ENCODE measurements around the gene BPIFB3.

The BPIFB3 gene

GRCh38 chr20:33053291-33054106 lies at the start of gene BPIFB3:
Gene BPIFB3, plus strand, starts transcription at chr20:33053903. Its CDS starts 1,533 bp downstream, at chr20:33055436.
- DNase-seq (ENCODE audit: low read depth), result no peak

DNA sequence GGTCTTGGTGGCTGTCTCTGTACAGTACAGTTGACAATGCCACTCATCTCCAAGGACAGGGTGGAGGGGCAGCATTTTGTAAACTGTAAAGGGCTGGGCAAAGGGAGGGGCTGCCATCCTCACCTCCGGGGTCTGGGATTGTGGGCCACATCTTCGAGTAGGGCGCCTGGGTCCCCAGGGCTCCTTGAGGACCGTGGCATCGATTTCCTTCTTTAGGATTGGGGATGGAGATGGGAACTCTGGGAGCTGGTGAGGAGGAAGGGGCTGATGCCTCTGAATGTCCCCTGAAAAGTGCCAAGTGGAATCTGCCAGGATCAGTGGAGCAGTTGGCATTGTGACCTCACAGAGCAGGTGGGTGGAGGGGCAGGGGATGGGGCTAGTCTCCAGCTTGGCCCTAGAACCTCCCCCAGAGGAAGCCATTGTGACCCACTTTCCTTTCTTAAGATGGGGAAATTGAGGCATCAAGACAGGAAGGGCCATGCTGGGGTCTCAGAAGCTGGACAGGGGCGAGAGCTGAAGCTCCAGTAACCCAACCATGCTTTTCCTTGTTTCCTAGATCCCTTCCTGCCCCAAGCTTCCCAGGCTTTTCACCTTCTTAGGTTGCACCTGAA lies 49.5 kb upstream of the BPIFB3 start, which contains the start of gene SUN5:
TSS of gene SUN5 (minus strand) at position 293 of the 611 bp plus-strand sequence. CDS start at position 200, 93 bp downstream.
- DNase-seq (ENCODE audit: low read depth), result no peak

DNA sequence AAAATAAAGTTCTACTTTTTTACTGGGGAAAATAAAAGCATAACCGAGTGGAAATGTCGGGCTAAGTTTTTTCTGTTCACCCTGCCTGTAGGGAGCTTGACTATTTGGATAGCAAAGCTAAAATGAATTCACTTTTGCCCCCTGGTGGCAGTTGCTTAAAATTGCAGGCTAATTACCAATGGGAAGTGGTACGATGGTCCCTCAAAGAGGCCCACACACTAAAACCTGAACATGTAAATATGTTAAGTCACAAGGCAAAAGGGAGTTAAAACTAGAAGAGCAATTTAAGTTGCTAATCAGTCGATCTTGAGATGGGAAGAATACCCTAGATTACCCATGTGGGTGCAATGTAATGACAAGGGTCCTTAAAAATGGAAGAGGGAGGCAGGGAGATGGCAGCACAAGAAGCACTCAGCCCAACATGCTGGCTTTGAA lies 48.6 kb upstream of the BPIFB3 start:
- DNase-seq (ENCODE audit: low read depth), result no peak

DNA sequence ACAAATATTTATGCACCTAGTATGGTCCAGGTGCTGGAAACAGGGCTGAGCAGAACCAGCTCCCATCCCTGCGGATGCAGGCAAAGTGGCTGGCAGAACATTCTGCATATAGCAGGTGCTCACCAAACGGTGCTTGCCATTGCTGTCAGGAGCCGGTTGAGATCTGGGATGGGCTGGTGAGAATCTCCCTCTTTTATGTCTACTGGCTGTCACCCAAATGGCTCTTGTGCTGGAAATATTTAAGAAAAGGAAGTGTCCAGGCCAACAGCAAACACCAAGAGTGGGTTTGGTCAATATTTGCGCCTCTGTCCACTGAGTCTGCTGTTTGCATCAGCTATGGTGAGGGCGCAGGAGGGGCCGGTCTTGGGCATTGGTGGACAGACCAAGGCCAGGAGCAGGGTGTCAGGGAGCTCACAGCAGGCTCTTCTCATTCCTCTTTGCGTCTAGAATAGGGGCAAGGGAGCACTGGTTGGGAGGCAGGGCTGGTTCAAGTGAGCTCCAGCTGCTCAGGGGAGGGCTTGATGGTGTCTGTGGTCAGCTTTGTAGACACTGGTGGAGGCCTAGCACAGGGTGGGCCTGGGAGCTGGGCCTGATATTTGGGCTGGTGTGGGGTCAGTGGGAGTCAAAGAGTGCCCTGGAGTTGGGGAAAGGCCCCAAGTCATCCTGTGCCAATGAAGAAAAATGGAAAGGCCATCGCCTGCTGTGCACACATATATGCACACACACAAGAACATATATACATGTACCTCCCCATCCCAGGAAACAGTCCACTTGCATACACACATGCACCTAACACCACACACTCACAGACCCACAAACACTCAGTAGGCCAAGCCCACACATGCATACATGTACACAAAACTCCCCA lies 47.6 kb upstream of the BPIFB3 start:
- DNase-seq (ENCODE audit: low read depth), result no peak

- no peak for DNase-seq (ENCODE audit: low read depth)
Observed at GRCh38 chr20:33006776-33007375, 46.8 kb upstream of the BPIFB3 start.

DNA sequence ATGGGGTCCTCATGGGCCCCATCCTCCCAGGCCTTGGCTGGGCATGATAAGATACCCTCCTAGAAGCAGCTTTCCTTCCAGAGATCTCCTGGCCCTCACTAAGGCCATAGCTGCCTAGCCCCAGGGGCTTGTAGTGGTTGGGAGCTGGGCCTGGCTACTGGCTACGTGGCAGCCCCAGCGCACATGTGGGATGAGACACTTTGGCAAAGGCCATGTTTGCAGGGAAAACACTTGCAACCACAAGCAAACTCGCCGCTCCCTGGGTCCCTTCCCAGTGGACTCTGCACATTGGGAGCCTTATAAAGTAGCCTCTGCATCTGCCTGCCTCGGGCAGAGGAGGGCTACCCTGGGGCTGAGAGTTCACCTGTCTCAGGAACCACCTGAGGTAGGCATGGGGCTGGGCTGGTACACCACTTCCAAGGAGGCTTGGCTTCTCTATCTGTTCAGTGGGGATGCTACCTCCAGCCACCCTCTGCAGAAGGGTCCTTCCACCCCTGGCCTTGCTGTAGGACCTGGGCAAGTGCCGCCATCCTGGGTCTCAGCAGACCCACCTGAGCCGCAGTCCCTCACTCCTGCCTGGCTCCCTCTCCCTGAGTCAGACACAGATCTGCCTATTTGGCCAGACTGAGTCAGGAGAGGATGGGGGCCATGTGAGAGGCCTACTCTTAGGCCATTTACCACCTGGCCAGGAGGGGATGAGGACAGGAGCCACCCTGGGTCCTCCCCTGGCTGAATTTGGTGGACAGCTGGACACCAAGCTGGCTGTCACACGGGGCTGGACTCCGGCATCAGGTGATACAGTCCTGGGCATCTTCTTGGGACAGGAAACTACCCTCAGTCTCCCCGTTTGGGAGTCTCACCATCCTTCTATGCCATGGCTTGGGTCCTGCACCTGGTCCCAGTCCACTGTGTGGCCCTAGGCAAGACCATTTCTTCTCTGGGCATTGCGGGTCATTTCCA lies 46.0 kb upstream of the BPIFB3 start, which contains the start of gene BPIFB2:
TSS of gene BPIFB2 (plus strand) at position 329 of the 960 bp plus-strand sequence. CDS start 871 bp downstream, outside the sequence.
- no peak for DNase-seq (ENCODE audit: low read depth)

- DNase-seq (ENCODE audit: low read depth), result no peak
Observed at GRCh38 chr20:33008336-33009213, 45.1 kb upstream of the BPIFB3 start.

DNA sequence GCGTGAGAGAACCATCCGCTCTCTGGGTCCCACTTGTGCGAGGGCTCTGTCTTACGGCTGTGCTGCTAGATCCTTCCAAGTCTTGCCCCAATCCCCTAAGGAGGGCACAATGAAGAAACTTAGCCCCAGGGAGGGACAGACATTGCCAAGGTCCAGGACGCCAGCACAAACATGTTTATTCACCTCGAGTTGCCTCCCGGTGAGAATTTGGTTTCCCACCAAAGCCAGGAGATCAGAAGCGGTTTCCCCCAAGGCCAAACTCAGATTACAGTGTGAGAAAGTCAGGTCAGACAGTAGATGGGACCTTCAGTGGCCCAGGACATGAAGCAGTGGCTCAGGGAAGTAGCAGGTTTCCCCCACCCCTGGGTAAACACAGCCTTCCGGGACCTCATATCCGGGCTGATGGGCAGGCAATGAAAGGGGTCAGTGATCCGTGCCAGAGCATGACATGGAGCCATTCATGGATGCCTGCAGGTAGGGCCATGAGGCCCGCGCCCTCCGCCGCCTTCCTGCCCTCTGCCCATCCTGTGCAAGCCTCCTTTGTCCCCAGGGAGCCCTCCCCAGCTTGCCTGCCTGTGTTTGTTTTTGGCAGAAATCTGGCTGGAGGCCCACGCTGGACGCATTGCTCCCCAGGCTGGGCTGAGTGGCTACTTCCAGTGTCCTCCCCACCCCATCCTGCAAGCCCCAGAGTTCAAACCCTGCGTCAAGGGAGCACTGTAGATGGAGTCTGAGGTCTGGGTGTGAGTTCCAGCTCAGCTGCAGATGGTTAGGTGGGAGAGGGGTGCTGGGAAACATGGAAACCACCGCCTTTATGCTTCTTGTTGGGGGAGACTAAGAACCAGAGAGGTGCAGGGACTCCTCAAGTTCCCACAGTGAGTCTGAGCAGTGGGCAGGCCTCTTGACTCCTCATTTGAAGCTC lies 44.2 kb upstream of the BPIFB3 start:
- no peak for DNase-seq (ENCODE audit: low read depth)

- no peak for DNase-seq (ENCODE audit: low read depth)
Observed at GRCh38 chr20:33010133-33010504, 43.6 kb upstream of the BPIFB3 start.

GRCh38 chr20:33010674-33011449 lies 42.8 kb upstream of the BPIFB3 start:
- no peak for DNase-seq (ENCODE audit: low read depth)

DNA sequence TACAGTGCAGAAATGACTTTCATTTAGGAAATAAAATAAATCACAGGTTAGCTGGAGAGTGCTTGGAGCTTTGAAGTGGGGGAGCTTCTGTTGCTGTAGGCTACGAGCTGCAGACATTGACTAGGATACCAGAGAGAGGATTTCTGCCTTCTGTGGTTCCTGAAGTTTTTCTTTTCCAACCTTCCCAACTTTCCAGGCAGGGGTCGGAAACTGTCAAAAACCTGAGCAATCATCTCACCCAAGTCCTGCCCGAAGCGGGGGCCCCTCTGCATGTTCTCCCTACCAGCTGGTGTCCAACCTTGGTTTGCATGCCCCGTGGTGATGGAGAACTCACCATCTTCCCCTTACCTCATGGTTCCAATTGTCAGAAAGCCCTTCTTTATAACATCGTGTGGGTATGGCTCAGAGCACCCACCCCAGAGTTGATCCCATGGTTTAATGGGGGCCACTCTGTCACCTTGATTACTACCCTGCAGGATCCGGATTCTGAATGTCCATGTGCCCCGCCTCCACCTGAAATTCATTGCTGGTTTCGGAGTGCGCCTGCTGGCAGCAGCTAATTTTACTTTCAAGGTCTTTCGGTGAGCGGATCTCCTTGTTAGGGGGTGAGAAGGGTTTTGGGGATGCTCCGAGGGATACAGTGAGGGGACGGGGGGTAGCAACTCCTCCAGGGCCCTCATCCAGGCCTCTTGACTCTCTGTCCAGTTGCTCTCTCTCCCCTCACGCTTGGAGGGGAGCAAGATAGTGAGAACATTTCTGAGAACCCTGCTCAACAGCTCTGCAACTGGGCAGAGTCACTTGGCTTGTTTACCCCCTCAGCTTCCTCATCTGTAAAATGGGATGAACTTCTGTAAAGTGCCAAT lies 41.1 kb upstream of the BPIFB3 start:
- DNase-seq (ENCODE audit: low read depth), result no peak

- DNase-seq (ENCODE audit: low read depth), result no peak
Observed at GRCh38 chr20:33013701-33014326, 39.9 kb upstream of the BPIFB3 start.

GRCh38 chr20:33014336-33015113 lies 39.2 kb upstream of the BPIFB3 start:
- no peak for DNase-seq (ENCODE audit: low read depth)

- DNase-seq (ENCODE audit: low read depth), result no peak
Observed at GRCh38 chr20:33015114-33015484, 38.6 kb upstream of the BPIFB3 start.

DNA sequence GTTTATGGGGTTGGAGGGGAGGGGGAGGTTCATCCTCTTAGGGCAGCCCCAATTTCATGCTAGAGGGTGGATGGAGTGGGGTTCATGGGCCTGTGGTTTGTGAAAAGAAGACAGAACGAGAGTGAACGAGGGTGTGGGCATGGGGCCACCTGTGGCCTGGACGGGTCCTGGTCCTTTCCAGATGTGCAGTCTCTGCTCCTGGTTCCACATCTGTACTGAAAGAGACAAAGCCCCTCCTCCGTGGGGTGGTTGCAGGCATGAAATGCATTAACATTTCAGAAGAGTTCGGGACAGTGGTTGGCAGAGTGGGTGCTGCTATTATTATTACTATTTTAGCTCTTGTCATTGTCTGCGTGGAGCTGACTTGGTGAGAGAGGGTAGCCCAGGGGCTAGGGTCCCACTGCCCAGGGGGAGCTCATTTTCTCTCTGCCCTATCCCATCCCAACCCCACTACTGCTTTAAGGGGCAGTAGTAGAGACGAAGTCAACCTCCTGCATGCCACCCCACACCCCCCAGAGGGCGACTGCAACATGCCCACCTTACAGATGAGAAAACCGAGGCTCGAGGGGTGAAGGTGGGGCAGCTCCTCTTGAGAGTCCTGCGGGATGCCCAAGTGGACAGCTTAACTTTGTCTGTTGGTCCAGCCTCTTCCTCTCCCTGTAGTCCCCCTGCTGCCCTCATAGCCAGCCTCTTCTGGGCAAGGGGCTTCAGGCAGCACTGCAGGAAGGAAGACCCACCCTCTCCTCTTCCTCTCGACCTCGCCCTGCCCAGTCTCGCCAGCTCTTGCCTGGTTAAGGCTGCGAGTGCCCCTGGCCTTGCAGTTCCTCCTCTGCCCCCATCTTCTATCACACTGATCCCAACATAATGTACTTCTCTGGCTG lies 37.8 kb upstream of the BPIFB3 start:
- DNase-seq (ENCODE audit: low read depth), result no peak

All from non-pigmented ciliary epithelial cell (primary cell).